ENCODE measurements around the gene ELANE.
"Not testable (repeated sequence)": the region's sequence is repeated elsewhere in the genome, so short reads cannot be mapped to it uniquely, and the experiment has no call there.

Gene ELANE

DNA sequence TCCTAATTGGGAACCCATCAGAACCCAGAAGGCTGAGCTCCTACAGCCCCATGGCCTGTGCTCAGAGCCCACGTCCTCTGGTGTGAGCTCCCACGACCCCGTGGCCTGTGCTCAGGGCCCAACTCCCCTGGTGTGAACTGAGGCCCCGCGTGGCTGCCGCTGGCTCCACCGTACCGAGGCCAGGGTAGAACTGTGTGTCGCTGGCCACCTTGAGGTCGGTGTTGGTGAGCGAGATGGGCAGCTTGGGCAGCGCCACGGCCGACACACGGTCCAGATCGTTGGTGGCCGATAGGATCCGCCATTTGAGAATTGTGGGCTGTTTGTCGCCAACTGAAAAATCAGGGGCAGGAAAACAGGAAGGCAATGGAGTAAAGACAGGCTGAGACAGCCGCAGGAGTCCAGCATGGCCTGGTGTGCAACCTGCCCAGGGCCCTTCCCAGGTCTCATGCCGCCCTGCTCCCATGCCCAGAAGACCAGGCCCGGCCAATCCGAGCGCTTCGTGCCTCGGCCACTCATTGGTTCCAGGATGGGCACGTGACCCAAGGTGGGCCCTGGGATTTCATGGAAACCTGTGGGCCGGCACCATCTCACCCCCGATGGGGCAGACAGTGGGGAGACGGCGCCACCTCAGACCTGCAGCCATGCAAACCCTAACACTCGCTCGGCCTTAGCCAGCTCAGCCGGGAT lies 29.4 kb downstream of the ELANE start:
- no peak for DNase-seq

- DNase-seq: no peak
Observed at GRCh38 chr19:882871-883497, 30.9 kb downstream of the ELANE start.

GRCh38 chr19:883661-884211 lies 31.6 kb downstream of the ELANE start:
- no peak for DNase-seq

DNA sequence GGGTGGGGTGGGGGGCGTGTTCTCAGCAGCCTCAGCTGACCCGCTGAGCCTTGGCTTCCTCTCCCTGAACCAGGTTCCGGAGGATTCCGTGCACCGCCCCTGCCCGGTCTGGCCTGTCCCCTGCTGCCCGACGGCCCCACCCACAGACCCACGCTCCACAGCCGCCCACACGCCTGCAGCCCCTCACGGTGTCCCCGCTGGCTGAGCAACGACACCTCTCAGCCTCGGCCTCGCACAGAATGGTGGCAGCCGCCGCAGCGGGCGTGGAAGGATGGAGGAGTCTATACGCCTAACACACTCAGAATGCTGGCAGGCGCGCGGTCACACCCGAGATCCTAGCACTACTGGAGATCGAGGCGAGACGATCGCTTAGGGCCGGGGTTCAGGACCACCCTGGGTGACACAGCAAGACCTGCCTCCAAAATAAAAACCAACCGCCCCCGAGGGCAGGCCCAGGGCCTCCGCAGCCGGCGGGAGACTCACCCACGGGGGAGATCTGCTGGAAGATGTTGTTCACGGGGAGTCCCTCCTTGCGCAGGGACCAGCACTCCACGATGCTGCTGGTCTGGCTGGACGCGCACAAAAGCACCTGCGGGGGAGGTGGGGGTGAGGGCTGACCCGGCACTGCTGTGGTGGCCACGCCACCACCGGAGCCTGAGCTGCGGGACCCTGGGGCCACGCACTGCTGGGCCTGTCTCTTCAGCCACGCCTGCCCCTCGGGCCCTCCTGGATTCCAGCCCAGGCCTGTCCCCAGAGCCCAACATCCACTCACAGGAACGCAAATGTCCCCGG lies 32.5 kb downstream of the ELANE start:
- DNase-seq: no peak

DNA sequence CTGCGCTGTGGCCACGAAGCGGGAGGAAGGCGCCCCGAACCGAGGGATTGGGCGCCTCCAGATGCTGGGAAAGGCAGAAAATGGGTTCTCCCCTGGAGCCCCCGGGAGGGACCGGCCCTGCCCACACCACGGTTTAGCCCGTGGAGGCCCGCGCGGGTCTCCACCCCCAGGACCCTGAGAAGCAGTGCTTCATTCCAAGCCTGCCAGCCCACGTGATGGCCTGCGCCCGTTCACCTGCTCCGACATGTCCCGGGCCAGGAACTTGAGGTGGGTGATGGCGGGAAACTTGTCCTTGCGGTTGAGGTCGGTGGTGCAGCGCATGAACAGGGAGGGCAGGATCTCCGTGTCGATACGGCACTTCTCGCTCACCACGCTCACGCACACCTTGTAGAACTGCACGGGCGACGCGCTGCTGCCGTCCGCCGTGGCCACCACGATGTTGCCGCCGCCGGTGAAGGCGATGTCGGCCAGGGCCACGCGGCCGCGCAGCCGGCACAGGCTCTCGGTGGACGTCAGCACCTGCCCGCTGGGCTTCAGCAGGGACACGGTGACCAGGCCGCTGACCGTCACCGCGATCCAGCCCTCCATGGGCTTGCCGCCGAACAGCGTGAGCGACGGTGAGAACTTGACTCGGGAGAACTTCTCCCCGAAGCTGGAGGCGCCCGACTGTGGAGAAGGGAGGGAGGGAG lies 33.6 kb downstream of the ELANE start:
- no peak for DNase-seq

GRCh38 chr19:887072-887471 lies 35.0 kb downstream of the ELANE start:
- DNase-seq: no peak

GRCh38 chr19:887599-887998 lies 35.5 kb downstream of the ELANE start:
- no peak for DNase-seq

DNA sequence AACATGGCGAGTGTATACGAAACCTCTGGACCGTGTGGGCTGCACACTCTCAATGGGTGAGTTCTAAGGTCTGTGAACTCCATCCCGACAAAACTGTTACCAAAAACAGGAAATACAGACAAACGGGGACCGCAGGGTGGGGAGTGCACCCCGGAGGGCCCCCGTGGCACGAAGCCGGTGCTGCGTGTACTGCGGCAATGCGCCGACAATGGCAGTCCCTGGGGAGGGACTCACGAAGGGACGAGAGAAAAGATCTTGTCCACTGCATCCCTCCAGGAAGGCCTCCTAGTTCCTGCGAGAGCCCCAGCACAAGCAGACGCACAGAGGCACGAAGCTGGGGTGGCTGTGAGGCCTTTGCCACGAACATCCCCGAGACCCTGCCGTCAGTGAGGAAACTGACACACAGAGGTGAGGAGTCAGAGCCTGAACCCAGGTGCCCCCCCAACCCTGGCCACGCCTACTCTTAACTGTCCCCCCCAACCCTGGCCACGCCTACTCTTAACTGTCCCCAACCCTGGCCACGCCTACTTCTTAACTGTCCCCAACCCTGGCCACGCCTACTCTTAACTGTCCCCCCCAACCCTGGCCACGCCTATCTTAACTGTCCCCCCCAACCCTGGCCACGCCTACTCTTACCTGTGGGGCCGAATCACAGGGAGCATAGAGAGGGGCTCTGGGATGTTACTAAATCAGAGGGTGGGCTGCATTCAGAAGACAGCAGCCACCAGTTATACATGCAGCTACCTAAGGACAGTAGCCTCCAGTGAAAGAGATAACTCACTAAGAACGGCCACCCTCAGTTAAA lies 36.7 kb downstream of the ELANE start:
- no peak for DNase-seq

- DNase-seq: no peak
Observed at GRCh38 chr19:889662-890295, 37.7 kb downstream of the ELANE start.

- no peak for DNase-seq
Observed at GRCh38 chr19:890831-891230, 38.7 kb downstream of the ELANE start.

DNA sequence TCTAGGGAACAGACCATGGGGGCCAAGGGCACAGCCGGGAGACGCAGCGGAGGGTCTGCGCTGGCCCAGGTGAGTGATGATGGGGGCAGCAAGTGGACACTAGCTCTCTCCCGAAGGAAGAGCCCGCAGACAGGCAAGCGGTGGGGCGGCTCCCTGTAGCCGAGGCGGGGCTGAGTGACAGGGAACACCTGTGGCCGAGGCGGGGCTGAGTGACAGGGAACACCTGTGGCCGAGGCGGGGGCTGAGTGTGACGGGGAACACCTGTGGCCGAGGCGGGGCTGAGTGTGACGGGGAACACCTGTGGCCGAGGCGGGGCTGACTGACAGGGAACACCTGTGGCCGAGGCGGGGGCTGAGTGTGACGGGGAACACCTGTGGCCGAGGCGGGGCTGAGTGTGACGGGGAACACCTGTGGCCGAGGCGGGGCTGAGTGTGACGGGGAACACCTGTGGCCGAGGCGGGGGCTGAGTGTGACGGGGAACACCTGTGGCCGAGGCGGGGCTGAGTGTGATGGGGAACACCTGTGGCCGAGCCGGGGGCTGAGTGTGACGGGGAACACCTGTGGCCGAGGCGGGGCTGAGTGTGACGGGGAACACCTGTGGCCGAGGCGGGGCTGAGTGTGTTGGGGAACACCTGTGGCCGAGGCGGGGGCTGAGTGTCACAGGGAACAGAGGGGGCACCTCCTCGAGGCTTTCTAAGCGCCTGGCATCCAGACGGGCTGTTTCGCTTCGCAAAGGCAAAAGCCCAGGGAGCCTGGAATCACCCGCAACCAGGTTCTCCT lies 39.5 kb downstream of the ELANE start:
- not testable (repeated sequence) for DNase-seq

- peak; percentile 42 for DNase-seq
Observed at GRCh38 chr19:892243-892893, 40.3 kb downstream of the ELANE start.

GRCh38 chr19:892894-893689 lies 41.0 kb downstream of the ELANE start, which contains the start of the genes MED16 and RNU6-9:
Gene MED16, minus strand, starts transcription at chr19:893187. Its CDS starts 2,056 bp downstream, at chr19:891131.
Gene RNU6-9, plus strand, starts transcription at chr19:893484.
- peak; percentile 94 for DNase-seq

DNA sequence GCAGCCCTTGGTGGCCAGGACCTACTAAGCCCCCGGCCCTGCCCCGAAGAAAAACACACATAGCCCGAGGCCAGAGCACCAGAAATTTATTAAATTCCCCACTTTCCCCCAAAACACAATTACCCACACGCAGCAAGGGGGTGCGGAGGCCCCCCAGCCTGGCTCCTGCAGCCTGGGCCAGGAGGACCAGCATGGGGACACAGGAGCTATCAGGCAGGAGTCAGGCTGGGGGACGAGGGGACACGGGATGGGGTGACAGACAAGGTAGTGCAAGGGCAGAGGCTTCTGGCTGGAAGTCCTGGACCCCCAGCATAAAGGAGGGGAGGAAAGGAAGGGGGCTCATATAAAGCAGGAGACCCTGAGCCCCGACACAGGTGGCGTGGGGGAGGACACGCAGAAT lies 44.3 kb downstream of the ELANE start:
- no peak for DNase-seq

DNA sequence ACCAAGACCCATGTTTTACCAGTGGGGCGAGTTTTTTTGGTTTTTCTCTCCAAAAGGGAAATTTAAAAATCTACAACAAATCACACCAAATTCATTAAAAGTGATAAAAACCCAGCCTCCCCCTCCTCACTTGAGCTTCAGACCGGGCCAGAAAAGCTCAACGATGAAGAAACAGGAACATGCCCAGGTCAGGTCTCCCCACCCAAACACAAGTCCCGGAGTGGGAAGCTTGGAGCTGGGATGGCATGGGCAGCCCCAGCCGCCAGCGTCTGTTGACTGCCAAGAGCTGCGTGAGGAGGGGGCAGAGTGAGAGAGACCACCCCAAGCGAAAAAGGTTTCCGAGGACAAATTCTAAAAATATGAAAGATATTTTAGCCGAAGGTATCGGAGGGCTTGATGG lies 44.9 kb downstream of the ELANE start:
- DNase-seq: no peak

- DNase-seq: no peak
Observed at GRCh38 chr19:897442-898039, 45.4 kb downstream of the ELANE start.

GRCh38 chr19:898663-899062 lies 46.6 kb downstream of the ELANE start:
- DNase-seq: peak; percentile 39

GRCh38 chr19:899336-900042 lies 47.4 kb downstream of the ELANE start:
- no peak for DNase-seq

GRCh38 chr19:900043-900301 lies 47.9 kb downstream of the ELANE start:
- no peak for DNase-seq
